IPS DF 6.9 (cell line): Measurements from ENCODE around the gene PIP5KL1.

Experiments used
- DNase-seq: peaks from one replicate; pipeline ENCODE4 v3.0.0-alpha.2; 2013; ENCODE audit warnings: low read depth, low spot score
- H3K27ac ChIP-seq: one replicate; pipeline ENCODE4 v1.5.1; 2013; ENCODE audit warnings: low read length, control low read depth
- H3K27me3 ChIP-seq: 2 replicates; pipeline ENCODE4 v1.6.1; 2013; ENCODE audit warnings: mild to moderate bottlenecking, low read length; ENCODE audit not compliant: control insufficient read depth, insufficient read depth
- H3K36me3 ChIP-seq: 2 replicates; pipeline ENCODE4 v1.6.1; 2013; ENCODE audit warnings: low read length; ENCODE audit not compliant: control insufficient read depth, insufficient read depth
- H3K4me1 ChIP-seq: 2 replicates; pipeline ENCODE4 v1.6.1; 2013; ENCODE audit warnings: low read length; ENCODE audit not compliant: control insufficient read depth, insufficient read depth
- H3K4me3 ChIP-seq: 2 replicates; pipeline ENCODE4 v1.5.1; 2013; ENCODE audit warnings: mild to moderate bottlenecking, low read length
- H3K9me3 ChIP-seq: 2 replicates; pipeline ENCODE4 v1.6.1; 2013; ENCODE audit warnings: low read length, inconsistent platforms; ENCODE audit not compliant: control insufficient read depth, insufficient read depth
- WGBS: extraction: QIAGEN DNeasy Blood & Tissue Kit; methylation state at CpG from one replicate; pipeline ENCODE4 v1.1.7; 2013; ENCODE audit warnings: mixed read lengths, missing lambda C conversion rate; ENCODE audit not compliant: insufficient read length, insufficient coverage; 5-methylcytosine and 5-hydroxymethylcytosine counted together

PIP5KL1 gene

DNA sequence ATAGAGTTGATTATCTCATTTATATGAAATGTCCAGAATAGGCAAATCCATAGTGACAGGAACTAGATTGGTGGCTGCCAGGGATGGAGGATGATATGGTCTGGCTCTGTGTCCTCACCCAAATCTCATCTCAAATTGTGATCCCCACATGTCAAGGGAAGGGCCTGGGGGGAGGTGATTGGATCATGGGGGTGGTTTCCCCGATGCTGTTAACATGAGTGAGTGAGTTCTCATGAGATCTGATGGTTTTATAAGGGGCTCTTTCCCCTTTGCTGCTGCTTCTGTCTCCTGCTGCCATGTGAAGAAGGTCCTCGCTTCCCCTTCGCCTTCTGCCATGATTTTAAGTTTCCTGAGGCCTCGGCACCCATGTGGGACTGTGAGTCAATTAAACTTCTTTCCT is 28.8 kb upstream of the PIP5KL1 start:
- no peaks in the 10 kb centered on the region for H3K36me3 ChIP-seq
- H3K27me3 ChIP-seq = no peaks in the 10 kb centered on the region
- DNase-seq = no peak
- H3K27ac ChIP-seq = no peak overlapping the region
- no CpG with 5 or more reads among the region's 4 CpGs for WGBS
- peaks cover 13% of the 10 kb centered on the region for H3K4me1 ChIP-seq
- no peak overlapping the region for H3K4me3 ChIP-seq
- H3K9me3 ChIP-seq = no peaks in the 10 kb centered on the region

DNA sequence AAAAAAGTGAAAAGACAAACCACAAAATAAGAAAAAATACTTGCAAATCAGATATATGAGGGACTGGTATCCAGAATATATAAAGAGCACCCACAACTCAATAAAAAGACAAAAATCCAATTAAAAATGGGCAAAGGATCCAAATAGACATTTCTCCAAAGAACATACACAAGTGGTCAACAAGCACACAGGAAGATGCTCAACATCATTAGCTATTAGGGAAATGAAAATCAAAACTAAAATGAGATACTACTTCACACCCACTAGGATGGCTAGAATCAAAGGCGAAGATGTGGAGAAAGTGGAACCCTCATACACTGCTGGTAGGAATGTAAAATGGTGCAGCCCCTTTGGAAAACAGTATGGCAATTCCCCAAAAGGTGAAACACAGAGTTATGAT is 28.2 kb upstream of the PIP5KL1 start:
- Histone ChIP-seq H3K4me1 (peaks cover 11% of the 10 kb centered on the region), H3K27me3 (no peaks in the 10 kb centered on the region), H3K27ac (no peak overlapping the region), H3K9me3 (no peaks in the 10 kb centered on the region), H3K4me3 (no peak overlapping the region), H3K36me3 (no peaks in the 10 kb centered on the region)
- DNase-seq = no peak
- no CpG with 5 or more reads among the region's 1 CpG for WGBS

DNA sequence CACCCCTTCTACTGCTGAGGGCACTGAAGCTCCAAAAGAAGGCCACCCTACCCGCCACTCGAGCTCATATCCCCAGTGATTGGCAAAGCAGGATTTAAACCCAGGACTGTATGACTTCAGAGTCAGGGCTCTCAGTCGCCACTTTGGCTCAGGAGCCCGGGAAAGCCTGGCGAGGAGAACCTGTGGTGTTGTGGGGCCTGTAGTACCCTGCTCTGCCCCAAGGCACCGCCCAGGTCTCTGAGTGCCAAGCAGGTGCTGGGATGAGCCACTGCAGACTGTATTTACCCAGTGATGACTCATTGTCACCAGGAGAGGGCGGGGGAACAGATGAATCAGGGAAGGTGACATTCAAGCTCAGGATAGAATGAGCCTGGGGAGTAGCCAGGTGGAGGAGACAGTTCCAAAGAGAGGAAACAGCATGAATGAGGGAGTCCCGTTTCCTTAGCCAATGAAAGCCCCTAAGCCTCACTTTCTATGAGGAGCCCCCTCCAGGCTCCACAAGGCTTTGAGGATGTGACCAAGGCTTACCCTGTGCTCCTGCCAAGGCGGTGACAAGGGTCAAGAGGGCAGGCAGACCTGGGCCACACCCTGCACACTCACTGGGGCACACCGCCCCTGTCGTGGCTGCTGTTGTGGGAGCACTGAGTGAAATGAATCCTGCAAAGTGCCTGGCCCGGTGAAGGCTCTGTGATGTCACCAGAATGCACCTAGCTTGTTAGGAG is 24.9 kb upstream of the PIP5KL1 start:
- no peak overlapping the region for H3K27ac ChIP-seq
- no CpG with 5 or more reads among the region's 12 CpGs for WGBS

GRCh38 chr9:127954831-127955293 is 24.3 kb upstream of the PIP5KL1 start:
- H3K4me1 ChIP-seq = peaks cover 4% of the 10 kb centered on the region

More for the DNA sequence above, 24.9 kb upstream of the PIP5KL1 start:
- no peaks in the 10 kb centered on the region for H3K9me3 ChIP-seq
- H3K36me3 ChIP-seq = no peaks in the 10 kb centered on the region
- H3K27me3 ChIP-seq = no peaks in the 10 kb centered on the region
- no peak for DNase-seq
- peaks cover 4% of the 10 kb centered on the region for H3K4me1 ChIP-seq
- H3K4me3 ChIP-seq = no peak overlapping the region

GRCh38 chr9:127953768-127954505 is 23.4 kb upstream of the PIP5KL1 start:
- Histone ChIP-seq H3K4me3 (no peak overlapping the region), H3K27me3 (no peaks in the 10 kb centered on the region), H3K4me1 (peaks cover 4% of the 10 kb centered on the region), H3K27ac (no peak overlapping the region), H3K9me3 (no peaks in the 10 kb centered on the region), H3K36me3 (no peaks in the 10 kb centered on the region)
- WGBS = no CpG with 5 or more reads among the region's 17 CpGs
- DNase-seq = no peak

More at GRCh38 chr9:127954831-127955293, 24.3 kb upstream of the PIP5KL1 start:
- H3K4me3 ChIP-seq = no peak overlapping the region
- no peak for DNase-seq
- no peaks in the 10 kb centered on the region for H3K36me3 ChIP-seq
- no peak overlapping the region for H3K27ac ChIP-seq
- no peaks in the 10 kb centered on the region for H3K9me3 ChIP-seq
- no CpG with 5 or more reads among the region's 13 CpGs for WGBS
- H3K27me3 ChIP-seq = no peaks in the 10 kb centered on the region

DNA sequence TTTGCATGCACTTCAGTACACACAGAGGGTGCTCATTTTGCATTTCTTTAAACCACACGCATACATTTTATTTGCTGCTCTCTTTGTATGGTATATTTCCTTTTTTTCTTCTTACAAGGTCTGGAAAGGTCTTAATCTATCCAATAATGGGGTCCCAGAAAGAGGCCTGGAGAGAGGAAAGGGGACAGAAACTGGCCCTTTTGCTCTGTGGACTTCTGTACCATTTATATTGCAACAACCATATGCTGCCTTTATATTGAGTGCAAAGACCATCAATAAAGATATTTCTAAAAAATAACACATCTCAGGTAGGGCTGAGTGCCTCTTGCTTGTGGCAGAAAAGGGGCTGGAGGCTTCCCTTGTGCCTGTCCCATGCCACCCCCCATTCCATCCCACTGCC is 22.6 kb upstream of the PIP5KL1 start:
- Histone ChIP-seq H3K27ac (no peak overlapping the region), H3K36me3 (no peaks in the 10 kb centered on the region), H3K27me3 (no peaks in the 10 kb centered on the region), H3K9me3 (no peaks in the 10 kb centered on the region), H3K4me3 (no peak overlapping the region), H3K4me1 (peaks cover 4% of the 10 kb centered on the region)
- no peak for DNase-seq
- no CpG with 5 or more reads among the region's 1 CpG for WGBS

DNA sequence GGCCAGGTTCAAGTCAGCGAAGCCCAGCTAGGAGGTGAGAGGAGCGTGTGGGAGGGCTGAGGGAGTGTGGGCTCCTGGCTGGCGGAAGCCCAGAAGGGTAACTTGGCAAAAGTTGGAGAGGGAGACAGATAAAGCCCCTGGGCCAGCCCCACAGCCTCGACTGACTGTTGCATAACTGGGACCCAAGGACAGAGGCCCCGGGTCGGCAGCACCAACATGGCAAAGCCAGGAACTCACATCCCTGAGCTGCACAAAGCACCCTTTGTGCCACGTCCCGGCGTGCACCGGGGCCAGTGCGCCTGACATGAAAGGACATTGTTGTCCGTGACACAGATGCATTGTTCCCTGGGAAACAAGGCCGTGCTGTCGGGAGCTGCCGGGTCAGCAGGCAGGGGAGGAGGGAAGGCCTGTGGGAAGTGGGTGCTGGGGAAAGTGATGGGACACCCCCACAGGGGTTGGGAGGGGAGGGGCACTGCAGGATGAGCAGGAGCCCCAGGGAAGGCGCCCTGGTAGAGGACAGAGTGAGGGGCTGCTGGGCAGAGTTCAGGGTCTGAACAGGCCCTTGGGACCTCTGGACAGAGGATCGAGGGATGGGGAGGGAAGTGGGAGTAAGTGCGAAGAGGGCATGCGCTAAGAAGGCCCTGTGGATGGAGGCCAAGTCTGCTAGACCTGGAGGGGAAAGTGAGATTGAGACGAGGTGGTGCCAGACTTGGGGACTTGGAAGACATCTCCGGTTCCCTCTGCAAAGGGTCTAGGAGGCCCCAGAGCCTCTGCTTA is 20.1 kb upstream of the PIP5KL1 start:
- no peak for DNase-seq
- no peaks in the 10 kb centered on the region for H3K27me3 ChIP-seq
- peaks cover under 1% of the 10 kb centered on the region; the same call in 1 of the 2 replicates for H3K36me3 ChIP-seq
- no peak overlapping the region for H3K4me3 ChIP-seq
- WGBS = no CpG with 5 or more reads among the region's 21 CpGs
- H3K27ac ChIP-seq = no peak overlapping the region
- peaks cover under 1% of the 10 kb centered on the region; the same call in 1 of the 2 replicates for H3K4me1 ChIP-seq
- H3K9me3 ChIP-seq = no peaks in the 10 kb centered on the region

DNA sequence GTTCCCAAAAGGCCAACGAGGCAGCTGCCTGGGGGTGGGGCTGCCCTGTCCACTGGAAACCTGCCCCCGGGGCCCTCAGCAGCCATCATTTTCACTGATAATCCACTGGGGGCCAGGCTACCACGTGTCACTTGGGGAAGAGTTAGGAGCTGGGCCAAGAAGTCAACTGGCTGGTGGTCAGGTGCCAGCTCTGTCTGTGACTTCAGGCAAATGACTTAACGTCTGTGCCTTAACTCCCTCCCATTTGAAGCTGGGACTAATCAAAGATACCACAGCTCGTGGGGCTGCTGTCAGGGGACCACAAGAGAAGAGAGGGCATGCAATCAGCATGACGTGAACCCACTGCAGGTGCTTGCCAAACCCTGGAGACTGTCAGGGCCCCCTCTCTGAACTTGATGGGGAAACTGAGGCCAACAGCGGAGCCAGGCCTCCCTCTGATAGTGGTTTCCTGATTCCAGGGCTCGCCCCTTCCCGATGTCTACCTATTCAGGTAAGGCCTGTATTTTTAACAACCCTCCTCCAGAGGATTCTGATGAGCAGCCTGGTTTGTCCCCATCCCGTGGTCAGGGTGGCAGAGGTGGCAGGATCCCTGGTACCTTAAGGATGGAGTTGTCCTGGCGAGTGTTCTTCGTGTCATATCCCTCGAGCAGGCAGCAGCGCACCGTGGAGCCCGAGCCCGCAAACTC is 19.4 kb upstream of the PIP5KL1 start:
- Histone ChIP-seq H3K9me3 (no peaks in the 10 kb centered on the region), H3K36me3 (peaks cover 7% of the 10 kb centered on the region; the same call in 1 of the 2 replicates), H3K27ac (no peak overlapping the region), H3K4me3 (no peak overlapping the region), H3K4me1 (no peaks in the 10 kb centered on the region), H3K27me3 (no peaks in the 10 kb centered on the region)
- no CpG with 5 or more reads among the region's 17 CpGs for WGBS
- DNase-seq = no peak

- H3K9me3 ChIP-seq = no peaks in the 10 kb centered on the region
- DNase-seq = no peak
- H3K27me3 ChIP-seq = no peaks in the 10 kb centered on the region
- no CpG with 5 or more reads among the region's 17 CpGs for WGBS
- H3K36me3 ChIP-seq = peaks cover 12% of the 10 kb centered on the region
- 0 out of 2 replicates have a peak, but pooled peaks cover 2% of the 10 kb centered on the region for H3K4me1 ChIP-seq
- H3K27ac ChIP-seq = no peak overlapping the region
- H3K4me3 ChIP-seq = no peak overlapping the region
These were observed 17.5 kb upstream of the PIP5KL1 start for GRCh38 chr9:127947841-127948710.
